ENCODE data around the gene MASP1. TPM values are rescaled to one million over a fixed set of nuclear protein-coding genes. Genes with fewer than 3 reads are reported as not detected.
"Not testable (repeated sequence)": the region's sequence is repeated elsewhere in the genome, so short reads cannot be mapped to it uniquely, and the experiment has no call there.

MASP1 gene
- total RNA-seq, 1 donor from 2014 or later = not detected

DNA sequence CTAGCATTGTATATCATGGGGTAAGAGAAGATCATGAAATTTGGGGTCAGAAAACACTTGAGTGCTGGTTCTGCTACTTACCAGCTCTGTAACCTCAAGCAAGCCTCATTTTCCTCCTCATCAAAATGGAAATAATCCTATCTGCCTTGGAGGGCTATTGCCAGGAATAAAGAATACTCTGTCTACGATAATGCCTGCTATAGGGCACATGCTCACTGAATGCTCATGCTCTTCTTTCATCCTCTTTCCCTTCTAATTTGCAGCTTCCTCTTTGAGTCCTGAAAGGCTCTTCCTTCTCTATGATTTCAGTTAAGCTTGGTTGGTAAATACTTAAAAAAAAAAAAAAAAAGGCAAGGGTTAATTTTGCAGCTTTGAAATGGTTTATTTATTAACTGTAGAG is 81.4 kb downstream of the MASP1 start:
- no peak overlapping the region for H3K4me3 ChIP-seq (ENCODE audit: low read depth, low read length)
- no peak for TF ChIP-seq CTCF (conservative IDR thresholded peaks at IDR 0.05; ENCODE audit: low read depth, low read length)
- DNase-seq (ENCODE audit: low read depth) = no peak

- no peak for TF ChIP-seq CTCF (conservative IDR thresholded peaks at IDR 0.05; ENCODE audit: low read depth, low read length)
- H3K4me3 ChIP-seq (ENCODE audit: low read depth, low read length) = no peak overlapping the region
- DNase-seq (ENCODE audit: low read depth) = no peak
Measured at GRCh38 chr3:187209491-187209890, 82.0 kb downstream of the MASP1 start.

- no peak for TF ChIP-seq CTCF (conservative IDR thresholded peaks at IDR 0.05; ENCODE audit: low read depth, low read length)
- no peak for DNase-seq (ENCODE audit: low read depth)
Measured at GRCh38 chr3:187208159-187208558, 83.4 kb downstream of the MASP1 start.

DNA sequence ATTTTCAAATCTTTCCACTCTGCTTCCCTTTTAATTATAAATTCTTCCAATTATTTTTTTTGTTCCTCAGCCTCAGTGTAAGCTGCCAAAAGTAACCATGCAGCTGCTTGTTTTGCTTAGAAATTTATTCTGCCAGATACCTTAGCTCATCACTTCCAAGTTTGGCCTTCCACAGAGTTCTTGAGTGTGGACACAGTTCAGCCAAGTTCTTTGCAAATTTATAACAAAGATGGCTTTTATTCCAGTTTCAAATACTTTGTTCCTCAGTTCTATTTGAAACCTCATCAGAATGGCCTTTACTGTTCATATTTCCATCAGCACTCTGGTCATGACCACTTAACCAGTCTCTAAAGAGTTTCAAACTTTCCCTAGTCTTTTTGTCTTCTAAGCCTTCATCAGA is 83.9 kb downstream of the MASP1 start:
- no peak for DNase-seq (ENCODE audit: low read depth)
- H3K4me3 ChIP-seq (ENCODE audit: low read depth, low read length) = no peak overlapping the region
- no peak for TF ChIP-seq CTCF (conservative IDR thresholded peaks at IDR 0.05; ENCODE audit: low read depth, low read length)

More at GRCh38 chr3:187208159-187208558, 83.4 kb downstream of the MASP1 start:
- no peak overlapping the region for H3K4me3 ChIP-seq (ENCODE audit: low read depth, low read length)

- TF ChIP-seq CTCF (conservative IDR thresholded peaks at IDR 0.05; ENCODE audit: low read depth, low read length) = no peak
- no peak overlapping the region for H3K4me3 ChIP-seq (ENCODE audit: low read depth, low read length)
- no peak for DNase-seq (ENCODE audit: low read depth)
Measured at GRCh38 chr3:187207062-187207461, 84.5 kb downstream of the MASP1 start.

DNA sequence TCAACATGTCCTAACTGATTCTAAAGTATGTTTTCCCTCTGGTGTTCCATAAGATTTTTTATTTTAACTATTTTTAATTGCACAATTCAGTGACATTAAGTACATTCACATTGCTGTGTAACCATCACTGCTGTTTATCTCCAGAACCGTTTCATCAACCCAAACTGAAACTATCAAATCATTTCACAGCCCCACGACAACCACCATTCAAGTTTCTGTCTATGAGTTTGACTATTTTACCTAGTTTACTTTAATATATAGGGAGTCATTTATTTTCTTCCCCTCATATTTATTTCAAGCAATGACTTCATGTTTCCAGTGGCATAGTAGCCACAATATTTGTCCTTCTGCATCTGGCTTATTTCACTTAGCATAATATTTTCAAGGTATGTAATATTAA is 85.9 kb downstream of the MASP1 start:
- H3K4me3 ChIP-seq (ENCODE audit: low read depth, low read length) = no peak overlapping the region
- no peak for DNase-seq (ENCODE audit: low read depth)
- no peak for TF ChIP-seq CTCF (conservative IDR thresholded peaks at IDR 0.05; ENCODE audit: low read depth, low read length)

- H3K4me3 ChIP-seq (ENCODE audit: low read depth, low read length); DNase-seq (ENCODE audit: low read depth): not testable (repeated sequence)
Measured at GRCh38 chr3:187199463-187200050, 92.0 kb downstream of the MASP1 start.

All from epithelial cell of proximal tubule (primary cell).